Retina (tissue), 1 donor: Measurements from ENCODE around the gene TMF1.
A peak's percentile ranks its signal among the peaks of the same experiment; 100 is the strongest.

ENCODE experiments used
- DNase-seq: peaks from one replicate; pipeline ENCODE4 v3.0.0-alpha.2; 2016

The TMF1 gene

GRCh38 chr3:69079269-69080159 is 27.4 kb upstream of the TMF1 start:
- DNase-seq = peak; percentile 66

GRCh38 chr3:69072928-69073327 is 20.8 kb upstream of the TMF1 start:
- DNase-seq = no peak

- no peak for DNase-seq
Observed at GRCh38 chr3:69066121-69066520, 14.0 kb upstream of the TMF1 start.

- no peak for DNase-seq
Observed at GRCh38 chr3:69065318-69065964, 13.3 kb upstream of the TMF1 start.

- DNase-seq = no peak
Observed at GRCh38 chr3:69063636-69064035, 11.5 kb upstream of the TMF1 start.

- DNase-seq = no peak
Observed at GRCh38 chr3:69059688-69060087, 7.6 kb upstream of the TMF1 start.

- no peak for DNase-seq
Observed at GRCh38 chr3:69058947-69059224, 6.8 kb upstream of the TMF1 start.

- no peak for DNase-seq
Observed at GRCh38 chr3:69058180-69058946, 6.2 kb upstream of the TMF1 start.

- DNase-seq = no peak
Observed at GRCh38 chr3:69052472-69052898, 352 bp upstream of the TMF1 start.

- no peak for DNase-seq
Observed at GRCh38 chr3:69048990-69049389, 3.1 kb downstream of the TMF1 start.

- DNase-seq = no peak
Observed at GRCh38 chr3:69044608-69045007, 7.5 kb downstream of the TMF1 start.

GRCh38 chr3:69033470-69033869 is 18.7 kb downstream of the TMF1 start:
- no peak for DNase-seq

- no peak for DNase-seq
Observed at GRCh38 chr3:69032737-69033136, 19.4 kb downstream of the TMF1 start.

GRCh38 chr3:69032142-69032541 is 20.0 kb downstream of the TMF1 start:
- DNase-seq = no peak

- DNase-seq = no peak
Observed at GRCh38 chr3:69031635-69032034, 20.5 kb downstream of the TMF1 start.

GRCh38 chr3:69020857-69021256 is 31.3 kb downstream of the TMF1 start:
- DNase-seq = no peak

GRCh38 chr3:69020424-69020823 is 31.7 kb downstream of the TMF1 start:
- DNase-seq = no peak

- no peak for DNase-seq
Observed at GRCh38 chr3:69016901-69017300, 35.2 kb downstream of the TMF1 start.

- DNase-seq = no peak
Observed at GRCh38 chr3:69016102-69016501, 36.0 kb downstream of the TMF1 start.

GRCh38 chr3:69014022-69014580 is 38.0 kb downstream of the TMF1 start:
- DNase-seq = no peak

GRCh38 chr3:69013253-69014021 is 38.7 kb downstream of the TMF1 start, which contains the start of gene EOGT:
Gene EOGT, minus strand, starts transcription at chr3:69013684. Its CDS starts 3,838 bp downstream, at chr3:69009846.
- DNase-seq = peak; percentile 93

- peak; percentile 70 for DNase-seq
Observed at GRCh38 chr3:69012800-69013252, 39.3 kb downstream of the TMF1 start.
